HG02610 (cell line): ENCODE data around the gene LRFN2.

Source experiments
- ATAC-seq: cut with Tn5 transposase; IDR thresholded peaks from one replicate; pipeline ENCODE4 v1.9.1; 2021; ENCODE audit warnings: mild to moderate bottlenecking, moderate library complexity; ENCODE audit not compliant: unreplicated experiment

LRFN2 gene

GRCh38 chr6:40386200-40386599 is 201.0 kb downstream of the LRFN2 start:
- ATAC-seq = no peak

- ATAC-seq = no peak
Measured at GRCh38 chr6:40383348-40384115, 203.6 kb downstream of the LRFN2 start.

GRCh38 chr6:40380271-40380670 is 206.9 kb downstream of the LRFN2 start:
- ATAC-seq = no peak

- ATAC-seq = no peak
Measured at GRCh38 chr6:40379811-40380210, 207.4 kb downstream of the LRFN2 start.

- ATAC-seq = no peak
Measured at GRCh38 chr6:40378725-40379074, 208.5 kb downstream of the LRFN2 start.

- ATAC-seq = no peak
Measured at GRCh38 chr6:40378071-40378724, 209.0 kb downstream of the LRFN2 start.

GRCh38 chr6:40377173-40377806 is 209.9 kb downstream of the LRFN2 start:
- no peak for ATAC-seq

- no peak for ATAC-seq
Measured at GRCh38 chr6:40376113-40376650, 211.0 kb downstream of the LRFN2 start.

- no peak for ATAC-seq
Measured at GRCh38 chr6:40373267-40373666, 213.9 kb downstream of the LRFN2 start.

- no peak for ATAC-seq
Measured at GRCh38 chr6:40371621-40372020, 215.5 kb downstream of the LRFN2 start.

GRCh38 chr6:40371095-40371494 is 216.1 kb downstream of the LRFN2 start:
- no peak for ATAC-seq

- no peak for ATAC-seq
Measured at GRCh38 chr6:40369891-40370290, 217.3 kb downstream of the LRFN2 start.

GRCh38 chr6:40369042-40369441 is 218.1 kb downstream of the LRFN2 start:
- no peak for ATAC-seq

GRCh38 chr6:40362859-40363258 is 224.3 kb downstream of the LRFN2 start:
- ATAC-seq = no peak

GRCh38 chr6:40359808-40360207 is 227.4 kb downstream of the LRFN2 start:
- no peak for ATAC-seq

GRCh38 chr6:40358473-40359460 is 228.4 kb downstream of the LRFN2 start:
- no peak for ATAC-seq

- ATAC-seq = no peak
Measured at GRCh38 chr6:40356242-40356910, 230.8 kb downstream of the LRFN2 start.

- ATAC-seq = no peak
Measured at GRCh38 chr6:40355532-40355931, 231.6 kb downstream of the LRFN2 start.

GRCh38 chr6:40355066-40355465 is 232.1 kb downstream of the LRFN2 start:
- ATAC-seq = no peak

- no peak for ATAC-seq
Measured at GRCh38 chr6:40353967-40354452, 233.2 kb downstream of the LRFN2 start.
